Kasumi-1 (cell line): Measurements from ENCODE around the gene DYNLT2.
"Not testable (repeated sequence)": the region's sequence is repeated elsewhere in the genome, so short reads cannot be mapped to it uniquely, and the experiment has no call there.

Experiments used
- DNase-seq, 2 experiments: peaks; one replicate each; lab custom pipeline; 2025; lab: John Stamatoyannopoulos, UW

The DYNLT2 gene

DNA sequence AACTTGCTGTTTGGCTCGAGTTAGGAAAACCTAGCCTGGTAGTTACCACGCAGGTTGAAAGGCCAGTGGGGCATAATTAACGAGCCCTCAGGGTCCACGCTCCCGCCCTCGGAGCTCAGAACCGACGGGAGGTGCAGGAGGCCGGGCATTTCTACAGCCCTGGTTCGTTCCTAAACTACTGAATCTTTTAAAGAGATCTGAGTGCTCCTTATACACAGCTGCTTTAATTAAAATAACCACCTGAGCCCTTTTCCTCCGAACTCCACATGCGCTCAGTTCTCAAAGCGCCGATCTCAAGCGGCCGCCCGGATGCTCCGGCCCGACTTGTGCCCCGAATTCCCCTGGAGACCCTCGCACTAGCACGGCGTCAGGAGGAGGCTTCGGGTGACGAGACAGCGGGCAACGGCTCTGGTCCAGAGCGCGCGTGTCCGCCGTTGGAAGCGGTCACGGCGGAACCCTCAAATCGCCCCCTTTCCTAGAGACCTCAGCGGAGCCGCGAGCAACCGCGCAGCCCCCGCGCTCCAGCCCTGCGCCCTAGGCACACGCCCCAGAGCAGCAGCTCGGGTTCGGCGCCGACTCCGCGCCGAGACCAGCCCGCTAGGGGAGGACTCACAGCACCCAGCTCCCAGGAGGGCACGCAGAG lies 49.9 kb downstream of the DYNLT2 start:
- peak; percentile 37 to 57 for DNase-seq

DNA sequence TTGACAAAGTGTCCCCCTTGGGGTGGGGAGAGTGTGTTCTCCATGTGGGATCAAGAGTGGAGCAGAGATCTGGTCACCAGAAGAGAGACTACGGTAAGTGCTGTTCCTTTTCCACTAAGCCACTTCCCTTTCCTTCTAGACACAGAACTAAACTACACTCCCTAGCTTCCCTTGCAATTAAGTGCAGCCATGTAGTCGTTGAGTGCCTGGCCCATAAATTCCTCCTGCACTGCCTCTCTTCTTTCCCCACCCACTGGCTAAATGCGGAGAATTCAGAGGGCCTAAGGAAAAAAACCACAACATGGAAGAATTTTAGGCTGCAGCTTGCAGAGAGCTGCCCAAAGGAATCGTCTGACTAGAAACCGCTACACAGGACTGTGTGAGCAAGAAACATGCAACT lies 51.1 kb downstream of the DYNLT2 start:
- peak; percentile 83 to 88 for DNase-seq

GRCh38 chr6:169697115-169697514 lies 54.3 kb downstream of the DYNLT2 start:
- DNase-seq: not testable (repeated sequence)

DNA sequence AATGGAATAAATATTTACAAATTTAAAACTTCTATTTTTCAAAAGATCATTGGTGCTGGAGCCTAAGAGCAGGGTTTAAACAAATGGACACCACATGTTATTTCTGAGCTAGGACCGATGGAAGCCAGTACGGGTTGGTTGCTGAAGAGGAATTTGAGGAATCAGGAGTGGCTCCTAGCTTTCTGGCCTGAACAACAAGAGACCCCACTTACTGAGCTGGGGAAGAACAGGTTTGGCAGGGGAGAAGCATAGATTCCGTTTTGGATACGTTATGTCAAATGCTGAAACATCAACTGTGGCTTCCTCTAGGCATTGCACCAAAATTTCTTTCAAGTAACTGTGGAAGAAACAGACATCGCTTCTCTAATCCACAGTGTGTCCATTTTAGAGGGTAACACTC lies 56.2 kb downstream of the DYNLT2 start:
- DNase-seq: no peak

DNA sequence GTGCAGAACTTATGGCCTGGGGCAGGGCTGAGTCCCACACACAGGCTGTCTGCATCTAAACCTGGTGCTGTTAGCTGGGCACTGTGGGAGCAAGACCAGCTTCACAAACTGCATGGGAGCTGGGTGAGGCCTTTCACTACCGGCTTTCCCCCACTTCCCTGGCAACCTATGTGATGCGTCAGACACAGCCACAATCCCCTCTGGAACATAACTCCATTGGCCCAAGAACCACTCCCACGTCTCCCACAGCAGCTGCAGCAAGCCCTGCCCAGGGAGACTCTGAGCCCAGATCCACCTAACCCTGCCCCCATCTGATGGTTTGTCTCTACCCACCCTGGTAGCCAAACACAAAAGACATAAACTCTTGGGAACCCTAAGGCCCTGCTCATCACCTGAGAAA lies 58.9 kb downstream of the DYNLT2 start:
- peak in 1 of 2 experiments; percentile 9 for DNase-seq

- DNase-seq: no peak
Measured at GRCh38 chr6:169691260-169691659, 60.1 kb downstream of the DYNLT2 start.
